HG02852 (cell line): ENCODE measurements around the gene TPSG1.
"Not testable (repeated sequence)": the region's sequence is repeated elsewhere in the genome, so short reads cannot be mapped to it uniquely, and the experiment has no call there.

ENCODE experiments used
- ATAC-seq: cut with Tn5 transposase; IDR thresholded peaks from one replicate; pipeline ENCODE4 v1.9.1; 2021; ENCODE audit warnings: mild to moderate bottlenecking, moderate library complexity; ENCODE audit not compliant: unreplicated experiment

The TPSG1 gene

GRCh38 chr16:1198671-1199346 is 26.3 kb downstream of the TPSG1 start:
- not testable (repeated sequence) for ATAC-seq

- ATAC-seq = no peak
Measured at GRCh38 chr16:1198194-1198593, 26.9 kb downstream of the TPSG1 start.

GRCh38 chr16:1197237-1197866 is 27.7 kb downstream of the TPSG1 start:
- ATAC-seq = no peak

- no peak for ATAC-seq
Measured at GRCh38 chr16:1196494-1196893, 28.6 kb downstream of the TPSG1 start.

- ATAC-seq = no peak
Measured at GRCh38 chr16:1195393-1195666, 29.7 kb downstream of the TPSG1 start.

GRCh38 chr16:1194665-1195392 is 30.2 kb downstream of the TPSG1 start:
- ATAC-seq = no peak

- ATAC-seq = no peak
Measured at GRCh38 chr16:1193825-1194581, 31.1 kb downstream of the TPSG1 start.

- no peak for ATAC-seq
Measured at GRCh38 chr16:1193143-1193824, 31.8 kb downstream of the TPSG1 start.

GRCh38 chr16:1192384-1193073 is 32.5 kb downstream of the TPSG1 start:
- no peak for ATAC-seq

- ATAC-seq = not testable (repeated sequence)
Measured at GRCh38 chr16:1190789-1191188, 34.3 kb downstream of the TPSG1 start.

- no peak for ATAC-seq
Measured at GRCh38 chr16:1189455-1189854, 35.6 kb downstream of the TPSG1 start.

- no peak for ATAC-seq
Measured at GRCh38 chr16:1188432-1189189, 36.5 kb downstream of the TPSG1 start.

GRCh38 chr16:1185460-1186207 is 39.4 kb downstream of the TPSG1 start:
- not testable (repeated sequence) for ATAC-seq

- no peak for ATAC-seq
Measured at GRCh38 chr16:1184980-1185379, 40.1 kb downstream of the TPSG1 start.

GRCh38 chr16:1184156-1184868 is 40.8 kb downstream of the TPSG1 start:
- no peak for ATAC-seq

GRCh38 chr16:1182950-1183907 is 41.8 kb downstream of the TPSG1 start:
- ATAC-seq = no peak

- ATAC-seq = no peak
Measured at GRCh38 chr16:1182316-1182671, 42.8 kb downstream of the TPSG1 start.
